GM19455 (cell line): ENCODE measurements around the gene DHRSX.
"Not testable (repeated sequence)": the region's sequence is repeated elsewhere in the genome, so short reads cannot be mapped to it uniquely, and the experiment has no call there.

ENCODE experiments used
- ATAC-seq: cut with Tn5 transposase; IDR thresholded peaks from one replicate; pipeline ENCODE4 v1.9.1; 2021; ENCODE audit not compliant: unreplicated experiment

DHRSX gene

DNA sequence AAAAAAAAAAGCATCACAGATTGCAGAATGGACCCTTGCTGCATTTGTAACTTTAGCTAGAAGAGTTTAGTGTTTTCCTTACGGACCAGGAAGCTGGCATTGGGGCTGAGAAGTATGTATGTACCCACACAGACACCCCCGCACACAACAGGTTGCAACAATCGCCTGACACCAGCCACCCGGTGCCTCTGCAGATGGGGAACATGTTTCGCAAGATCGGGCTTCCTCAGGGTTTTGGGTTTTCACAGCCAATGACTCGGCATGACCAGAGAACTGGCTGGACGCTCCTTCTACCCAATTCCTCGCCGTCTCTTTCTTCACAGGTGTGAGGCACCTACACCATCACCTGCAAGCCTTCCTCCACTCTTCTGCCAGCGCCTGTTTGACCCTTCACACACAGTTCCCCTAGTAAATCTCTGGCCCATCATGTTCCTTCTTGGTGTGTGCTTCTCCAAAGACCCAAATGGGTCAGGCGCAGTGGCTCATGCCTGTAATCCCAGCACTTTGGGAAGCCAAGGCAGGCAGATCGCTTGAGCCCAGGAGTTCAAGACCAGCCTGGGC, 70.4 kb downstream of the DHRSX start:
- no peak for ATAC-seq

DNA sequence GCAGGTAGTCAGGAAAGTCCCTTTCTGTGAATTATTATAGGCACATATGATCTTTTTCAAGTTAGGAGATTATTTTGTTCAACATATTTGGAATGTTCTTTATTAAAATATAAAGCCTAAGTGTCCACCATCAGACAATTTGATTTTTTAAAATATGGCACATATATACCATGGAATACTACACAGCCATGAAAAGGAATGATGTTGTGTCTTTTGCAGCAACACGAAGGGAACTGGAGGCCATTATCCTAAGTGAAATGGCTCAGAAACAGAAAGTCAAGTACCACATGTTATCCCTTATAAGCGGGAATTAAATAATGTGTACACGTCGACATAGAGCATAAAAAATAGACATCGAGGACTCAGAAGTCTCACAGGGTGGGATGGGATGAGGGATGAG, 73.0 kb downstream of the DHRSX start:
- no peak for ATAC-seq

DNA sequence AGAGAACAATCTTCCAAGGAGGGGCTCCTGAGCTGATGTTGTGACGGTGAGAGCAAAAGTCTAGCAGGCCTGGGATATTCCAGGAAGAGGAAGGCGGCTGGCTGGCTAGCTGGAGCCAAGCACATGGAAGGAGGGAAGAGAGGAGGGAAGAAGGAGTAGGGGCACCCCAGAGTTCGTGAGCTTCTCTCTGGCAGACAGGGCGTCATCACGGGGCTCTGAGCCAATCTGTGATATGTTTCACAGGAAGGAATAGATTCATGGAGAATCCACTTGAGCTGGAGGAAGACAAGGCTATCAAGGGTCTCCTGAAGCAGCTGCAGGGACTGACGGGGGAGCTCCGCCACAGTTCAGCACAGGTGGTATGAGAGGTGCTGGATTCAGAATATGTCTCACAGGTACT, 73.6 kb downstream of the DHRSX start:
- ATAC-seq, result no peak

DNA sequence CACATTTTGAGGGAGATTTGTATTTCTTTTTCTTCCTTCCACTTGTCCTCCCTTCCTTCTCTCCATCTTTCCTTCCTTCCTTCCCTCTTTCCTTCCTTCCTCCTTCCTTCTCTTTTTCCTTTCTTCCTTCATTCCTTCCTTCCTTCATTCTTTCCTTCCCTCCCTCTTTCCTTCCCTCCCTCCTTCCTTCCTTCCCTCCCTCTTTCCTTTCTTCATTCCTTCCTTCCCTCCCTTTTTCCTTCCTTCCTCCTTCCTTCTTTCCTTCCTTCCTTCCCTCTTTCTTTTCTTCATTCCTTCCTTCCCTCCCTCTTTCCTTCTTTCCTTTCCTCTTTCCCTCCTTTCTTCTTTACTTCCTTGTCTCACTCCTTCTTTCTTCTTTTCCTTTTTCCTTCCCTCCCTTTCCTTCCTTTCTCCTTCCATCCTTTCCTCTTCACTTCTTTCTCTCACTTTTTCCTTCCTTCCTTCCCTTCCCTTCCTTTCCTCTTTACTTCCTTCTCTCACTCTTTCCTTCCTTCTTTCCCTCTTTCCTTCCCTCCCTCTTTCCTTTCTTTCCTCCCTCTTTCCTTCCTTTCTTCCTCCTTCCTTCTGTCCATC, 74.4 kb downstream of the DHRSX start:
- no peak for ATAC-seq

DNA sequence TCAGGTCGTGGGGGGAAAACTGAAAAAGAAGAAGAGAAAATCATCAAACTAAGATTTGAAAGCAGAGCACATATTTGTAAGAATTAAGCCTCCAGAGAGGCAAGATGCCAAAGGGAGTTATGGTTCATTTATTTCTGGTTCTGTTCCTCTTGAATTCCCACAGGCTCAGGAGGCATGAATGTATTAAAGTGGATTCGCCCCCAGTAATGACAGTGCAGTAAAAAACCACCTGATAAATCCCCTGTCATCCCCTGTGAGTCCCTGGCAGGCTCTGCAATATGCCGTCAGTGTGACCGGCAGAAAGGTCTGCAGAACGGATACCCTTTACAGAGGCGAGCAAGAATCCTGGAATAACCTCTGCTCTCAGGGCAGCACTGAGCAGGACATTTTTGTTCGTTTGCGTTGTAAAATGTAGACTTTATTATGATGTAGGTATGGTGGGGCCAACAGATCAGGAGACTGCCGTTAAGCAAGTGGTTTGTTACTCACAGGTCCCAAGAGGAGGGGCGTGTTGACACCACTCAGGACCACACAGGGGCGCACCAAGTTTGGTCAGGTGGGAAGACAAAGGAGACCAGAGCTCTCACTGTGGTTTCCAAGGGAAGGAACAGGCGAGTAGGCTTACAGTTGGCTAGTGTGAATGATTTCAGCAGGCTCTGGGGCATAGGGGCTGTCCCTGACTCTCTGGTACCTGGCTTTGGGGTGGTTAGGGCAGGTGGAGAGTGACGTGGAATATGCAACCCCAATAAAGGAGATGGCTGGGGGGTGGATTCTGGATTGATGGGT, 75.3 kb downstream of the DHRSX start:
- no peak for ATAC-seq

DNA sequence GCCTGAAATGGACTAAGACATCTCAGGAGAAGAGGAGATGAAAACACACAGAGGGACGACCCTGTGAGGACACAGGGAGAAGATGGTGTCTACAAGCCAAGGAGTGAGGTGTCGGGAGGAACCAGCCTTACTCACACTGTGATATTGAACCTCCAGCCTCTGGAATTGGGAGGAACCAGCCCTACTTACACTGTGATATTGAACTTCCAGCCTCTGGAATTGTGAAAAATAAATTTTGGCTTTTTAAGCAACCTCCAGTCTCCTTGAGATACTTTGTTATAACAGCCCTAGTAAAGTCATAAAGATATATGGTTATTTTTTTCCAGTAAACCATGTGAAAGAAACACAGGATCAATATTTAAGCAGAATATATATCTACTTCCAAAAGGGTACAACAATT, 76.5 kb downstream of the DHRSX start:
- ATAC-seq, result no peak

DNA sequence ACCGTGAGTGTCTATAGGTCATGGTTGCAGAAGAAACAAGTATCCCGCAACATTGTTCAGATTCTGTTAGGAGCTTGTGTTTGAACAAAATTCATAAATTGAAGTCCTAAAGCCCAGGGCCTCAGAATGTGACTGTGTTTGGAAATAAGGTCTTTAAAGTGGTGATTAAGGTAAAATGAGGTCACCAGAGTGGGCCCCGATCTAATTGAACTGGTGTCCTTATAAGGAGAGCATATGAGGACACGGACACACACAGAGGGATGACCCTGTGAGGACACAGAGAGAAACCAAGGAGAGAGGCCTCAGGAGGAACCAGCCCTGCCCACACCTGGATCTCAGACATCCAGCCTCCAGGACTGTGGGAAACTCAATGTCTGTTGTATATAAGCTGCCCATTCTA, 76.9 kb downstream of the DHRSX start:
- ATAC-seq, result no peak

DNA sequence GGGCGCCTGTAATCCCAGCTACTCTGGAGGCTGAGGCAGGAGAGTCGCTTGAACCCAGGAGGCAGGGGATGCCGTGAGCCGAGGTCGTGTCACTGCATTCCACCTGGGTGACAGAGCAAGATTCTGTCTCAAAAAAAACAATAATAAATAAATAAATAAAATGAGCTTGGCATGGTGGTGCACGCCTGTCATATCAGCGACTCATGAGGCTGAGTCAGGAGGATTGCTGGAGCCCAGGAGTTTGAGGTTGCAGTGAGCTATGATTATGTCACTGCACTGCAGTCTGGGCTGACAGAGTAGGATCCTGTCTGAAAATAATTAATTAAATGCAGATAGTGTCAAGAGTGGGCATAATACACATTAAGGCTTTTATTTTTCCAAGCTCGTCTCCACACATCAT, 77.5 kb downstream of the DHRSX start:
- no peak for ATAC-seq

DNA sequence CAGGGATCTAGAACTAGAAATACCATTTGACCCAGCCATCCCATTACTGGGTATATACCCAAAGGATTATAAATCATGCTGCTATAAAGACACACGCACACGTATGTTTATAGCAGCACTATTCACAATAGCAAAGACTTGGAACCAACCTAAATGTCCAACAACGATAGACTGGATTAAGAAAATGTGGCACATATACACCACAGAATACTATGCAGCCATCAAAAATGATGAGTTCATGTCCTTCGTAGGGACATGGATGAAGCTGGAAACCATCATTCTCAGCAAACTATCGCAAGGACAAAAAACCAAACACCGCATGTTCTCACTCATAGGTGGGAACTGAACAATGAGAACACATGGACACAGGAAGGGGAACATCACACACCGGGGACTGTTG, 81.4 kb downstream of the DHRSX start:
- ATAC-seq, result not testable (repeated sequence)

DNA sequence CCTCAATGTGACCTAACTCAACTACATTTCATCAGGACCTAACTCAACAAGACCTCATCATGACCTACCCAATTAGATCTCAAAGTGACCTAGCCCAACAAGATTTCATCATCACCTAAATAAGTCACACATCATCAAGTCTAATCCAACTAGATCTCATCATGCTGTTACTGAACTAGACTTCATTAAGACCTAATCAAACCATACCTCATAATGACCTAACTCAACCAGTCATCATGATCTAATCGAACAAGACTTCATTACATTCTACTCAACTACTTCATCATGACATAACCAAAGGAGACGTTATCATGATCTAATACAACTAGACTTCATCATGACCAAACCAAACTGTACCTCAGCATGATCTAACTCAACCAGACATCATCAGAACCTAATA, 82.8 kb downstream of the DHRSX start:
- no peak for ATAC-seq

DNA sequence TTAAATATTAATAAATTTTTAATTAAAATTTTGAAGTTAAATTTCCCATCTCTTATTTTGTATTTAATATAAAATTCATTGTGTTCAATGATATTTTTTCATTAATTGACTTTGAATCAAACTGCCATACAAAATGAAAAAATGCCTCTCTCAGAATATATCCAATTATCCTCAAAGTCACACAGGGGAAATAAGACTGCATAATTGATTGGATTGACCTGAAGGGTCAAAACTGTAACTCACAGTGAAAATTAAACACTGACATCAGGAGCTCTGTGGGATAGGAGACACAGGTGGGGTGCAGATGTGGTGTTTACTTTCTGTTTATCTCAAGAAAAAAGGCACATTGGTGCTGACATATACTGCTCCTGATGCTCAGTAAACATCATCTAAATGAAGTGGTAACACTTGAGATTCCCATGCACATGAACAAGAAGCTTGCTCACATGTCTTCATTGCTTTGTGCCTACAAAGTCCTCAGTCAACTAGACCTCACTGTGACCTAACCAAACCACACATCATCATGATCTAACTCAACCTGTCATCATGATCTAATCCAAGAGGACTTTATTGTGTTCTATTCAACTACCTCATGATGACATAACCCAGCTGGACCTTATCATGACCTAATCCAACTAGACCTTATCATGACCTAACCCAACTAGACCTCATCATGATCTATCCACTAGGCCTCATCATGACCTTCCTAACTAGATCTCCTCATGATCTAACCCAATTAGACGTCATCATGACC, 83.7 kb downstream of the DHRSX start:
- ATAC-seq, result no peak

DNA sequence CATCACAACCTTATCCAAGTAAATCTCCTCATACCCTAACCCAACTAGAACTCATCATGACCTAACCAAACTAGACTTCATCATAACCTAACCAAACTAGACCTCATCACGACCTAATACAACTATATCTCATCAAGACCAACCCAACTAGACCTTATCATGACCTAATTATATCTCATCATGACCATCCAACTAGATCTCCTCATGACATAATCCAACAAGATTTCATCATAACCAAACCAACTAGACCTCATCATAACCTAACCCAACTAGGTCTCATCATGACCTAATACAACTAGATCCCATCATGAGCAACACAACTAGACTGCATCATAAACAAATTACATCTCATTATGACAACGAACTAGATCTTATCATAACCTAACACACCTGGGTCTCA, 86.4 kb downstream of the DHRSX start:
- ATAC-seq, result no peak

DNA sequence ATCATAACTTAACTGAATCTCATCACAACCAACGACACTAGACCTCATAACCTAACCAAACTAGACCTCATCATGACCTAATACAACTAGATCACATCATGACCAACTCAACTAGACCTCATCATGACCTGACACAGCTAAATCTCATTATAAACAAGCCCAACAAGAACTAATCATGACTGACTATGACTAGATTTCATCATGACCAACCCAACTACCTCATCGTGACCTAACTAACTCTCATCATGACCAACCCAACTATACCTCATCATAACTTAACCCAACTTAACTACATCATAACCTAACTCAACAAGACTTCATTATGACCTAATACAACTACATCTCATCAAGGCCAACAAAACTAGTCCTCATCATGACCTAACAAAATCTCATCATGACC, 86.8 kb downstream of the DHRSX start:
- no peak for ATAC-seq

DNA sequence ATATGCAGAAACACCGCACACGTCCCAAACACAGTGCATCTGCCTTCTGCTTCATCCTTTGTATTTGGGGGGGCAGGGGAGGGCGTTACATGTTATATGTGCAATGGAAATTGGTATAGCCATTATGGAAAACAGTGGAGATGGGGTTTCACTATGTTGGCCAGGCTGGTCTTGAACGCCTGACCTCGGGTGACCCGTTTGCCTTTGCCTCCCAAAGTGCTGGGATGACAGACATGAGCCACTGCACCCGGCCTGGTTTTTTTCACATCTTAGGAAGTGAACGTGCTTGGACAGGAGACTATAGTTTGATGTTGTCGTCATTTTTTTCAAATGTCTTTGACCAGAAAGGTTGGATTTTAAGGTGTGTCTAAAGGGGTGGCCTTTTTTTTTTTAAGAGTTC, 88.6 kb downstream of the DHRSX start:
- ATAC-seq, result no peak

DNA sequence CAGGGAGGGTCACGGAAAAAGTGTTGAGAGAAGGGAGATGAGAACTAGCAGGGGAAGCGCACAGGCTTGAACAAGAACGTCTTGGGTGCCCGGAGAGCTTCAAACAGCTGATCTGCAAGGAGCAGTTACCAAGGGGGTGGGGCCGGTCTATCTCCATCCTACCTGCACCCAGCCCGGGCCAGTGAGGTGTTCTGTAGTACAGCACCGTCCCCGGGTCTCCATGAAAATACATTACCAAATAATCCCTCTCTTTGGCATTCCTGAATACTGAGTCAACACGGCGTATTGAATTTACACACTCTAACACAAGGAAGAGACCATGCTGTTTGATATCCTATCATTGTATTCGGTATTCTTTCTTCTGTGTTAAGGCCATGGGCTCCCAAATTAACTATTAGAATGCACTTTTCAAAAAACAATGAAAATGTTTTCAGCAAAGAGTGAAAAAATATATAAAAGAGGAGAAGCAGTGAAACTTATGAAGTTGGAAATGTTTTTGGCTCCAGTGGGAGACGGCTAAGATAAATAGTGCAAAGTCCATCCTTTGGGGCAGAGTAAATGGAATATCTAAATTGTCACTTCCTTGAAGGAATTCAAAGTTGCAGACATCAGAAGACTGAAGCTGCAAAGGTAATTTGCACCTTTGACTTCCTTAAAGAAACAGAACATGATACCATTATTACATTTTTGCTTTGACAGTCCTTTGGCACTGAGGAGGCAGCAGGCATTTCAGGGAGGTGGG, 90.3 kb downstream of the DHRSX start:
- ATAC-seq, result no peak

DNA sequence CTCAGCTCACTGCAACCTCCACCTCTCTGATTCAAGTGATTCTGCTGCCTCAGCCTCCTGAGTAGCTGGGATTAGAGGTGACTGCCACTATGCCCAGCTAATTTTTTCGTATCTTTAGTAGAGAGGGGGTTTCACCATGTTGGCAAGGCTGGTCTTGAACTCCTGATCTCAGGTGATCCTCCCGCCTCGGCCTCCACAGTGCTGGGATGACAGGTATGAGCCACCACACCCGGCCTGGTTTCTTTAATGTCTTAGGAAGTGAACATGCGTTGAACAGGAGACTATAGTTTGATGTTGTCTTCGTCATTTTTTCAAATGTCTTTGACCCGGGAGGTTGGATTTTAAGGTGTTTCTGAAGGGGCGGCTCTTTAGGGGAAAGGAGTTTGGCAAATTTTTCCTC, 91.0 kb downstream of the DHRSX start:
- no peak for ATAC-seq

DNA sequence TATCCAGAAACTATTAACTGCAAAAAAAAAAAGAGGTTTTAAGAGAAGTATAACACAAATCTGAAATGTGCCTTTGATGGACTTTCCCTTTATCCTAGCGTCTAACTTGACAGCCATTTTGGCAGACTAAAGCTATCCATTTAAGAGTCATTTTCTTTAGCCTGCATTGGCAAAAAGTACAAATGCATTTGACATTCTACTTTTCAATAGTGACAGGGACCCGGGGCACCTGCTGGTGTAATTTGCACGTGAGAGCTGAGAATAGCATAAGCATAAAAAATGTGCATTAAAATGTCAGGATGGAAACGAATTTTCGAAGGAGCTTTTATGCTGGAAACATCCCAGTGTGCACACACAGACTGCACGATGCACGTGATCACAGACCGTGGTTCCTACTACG, 91.9 kb downstream of the DHRSX start:
- ATAC-seq, result no peak

DNA sequence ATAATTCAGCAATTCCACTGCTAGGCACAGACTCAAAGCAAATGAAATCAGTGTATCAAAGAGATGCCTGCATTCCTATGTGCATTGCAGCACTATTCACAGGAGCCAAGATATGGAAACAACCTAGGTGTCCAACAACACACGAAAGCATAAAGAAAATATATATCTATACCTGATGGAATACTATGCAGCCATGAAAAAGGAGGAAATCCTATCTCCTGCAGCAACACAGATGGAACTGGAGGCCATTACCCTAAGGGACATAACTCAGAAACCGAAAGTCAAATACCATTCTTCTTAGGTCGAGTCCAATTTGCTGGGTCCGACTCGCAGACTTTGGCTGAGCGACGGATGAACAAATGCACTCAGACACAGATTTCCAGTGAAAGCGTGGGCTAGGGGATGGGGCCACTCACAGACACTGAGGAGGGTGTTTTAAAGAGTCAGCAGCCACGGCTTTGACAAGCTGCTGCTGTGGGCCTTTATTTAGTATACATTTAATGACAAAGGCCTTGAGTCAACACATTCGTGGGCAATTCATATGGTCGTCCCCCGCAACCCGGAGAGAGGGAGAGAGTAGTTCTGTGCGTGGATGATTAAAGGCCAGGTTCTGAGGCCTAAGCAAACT, 93.8 kb downstream of the DHRSX start:
- ATAC-seq, result no peak

DNA sequence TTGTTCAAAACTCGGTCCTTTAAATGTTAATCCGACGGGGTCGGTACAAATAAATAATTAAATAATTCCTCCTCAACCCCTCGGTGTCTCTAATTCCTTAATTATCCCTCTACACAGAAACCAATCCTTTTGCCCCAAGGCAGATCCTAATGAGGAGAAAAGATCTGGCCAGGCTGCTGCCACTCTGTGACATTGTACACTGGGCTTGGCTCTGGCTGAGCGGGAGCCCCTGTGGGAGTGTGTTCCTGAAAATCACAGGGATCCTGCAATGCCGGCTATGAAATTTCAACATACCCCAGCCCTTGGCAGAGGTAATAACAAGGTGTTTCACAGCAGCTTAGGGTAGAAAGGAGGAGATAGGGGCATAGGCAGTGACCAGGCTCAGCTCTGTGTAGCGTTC, 96.0 kb downstream of the DHRSX start:
- ATAC-seq, result no peak

DNA sequence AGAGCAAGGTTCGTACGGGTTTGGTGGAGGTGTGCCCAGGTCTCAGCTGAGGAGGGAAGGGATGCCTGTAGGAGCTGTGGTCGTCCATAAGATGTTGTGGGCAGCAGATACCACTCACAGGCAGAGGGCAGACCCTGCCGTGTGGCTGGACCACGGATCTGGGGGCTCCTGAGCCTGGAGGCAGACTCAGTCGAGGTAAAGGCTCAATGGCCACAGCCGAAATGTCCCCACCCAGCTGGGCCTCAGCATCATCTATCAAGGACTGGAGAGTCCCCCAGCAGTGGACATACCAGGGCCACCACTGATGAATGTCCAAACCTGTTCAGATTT, 98.5 kb downstream of the DHRSX start:
- ATAC-seq, result no peak
